Activated CD8-positive, alpha-beta memory T cell treated with anti-CD3 and anti-CD28 coated beads for 36 hours (primary cell): ENCODE data around the gene ELP5. TPM values are rescaled to one million over a fixed set of nuclear protein-coding genes. Genes with fewer than 3 reads are reported as not detected.

ENCODE experiments used
- CTCF ChIA-PET: fragments of 350-600 bp; sonication (Branson Sonifier 250); formaldehyde crosslinking; loops from one replicate; lab custom pipeline; 2021; ENCODE audit warnings: antibody characterized with exemption; lab: Charles Lee
- POLR2A ChIA-PET: fragments of 350-600 bp; sonication (Branson Sonifier 250); formaldehyde crosslinking; loops from one replicate; lab custom pipeline; 2021; ENCODE audit warnings: antibody characterized with exemption; lab: Charles Lee
- total RNA-seq, 2 experiments: library from RNA; stranded (reverse); gene quantifications; one replicate each; pipeline ENCODE4 v1.2.3, GENCODE V29; 2021

ELP5 gene
- total RNA-seq, 2 experiments from 2014 or later: 107 to 110 TPM

DNA sequence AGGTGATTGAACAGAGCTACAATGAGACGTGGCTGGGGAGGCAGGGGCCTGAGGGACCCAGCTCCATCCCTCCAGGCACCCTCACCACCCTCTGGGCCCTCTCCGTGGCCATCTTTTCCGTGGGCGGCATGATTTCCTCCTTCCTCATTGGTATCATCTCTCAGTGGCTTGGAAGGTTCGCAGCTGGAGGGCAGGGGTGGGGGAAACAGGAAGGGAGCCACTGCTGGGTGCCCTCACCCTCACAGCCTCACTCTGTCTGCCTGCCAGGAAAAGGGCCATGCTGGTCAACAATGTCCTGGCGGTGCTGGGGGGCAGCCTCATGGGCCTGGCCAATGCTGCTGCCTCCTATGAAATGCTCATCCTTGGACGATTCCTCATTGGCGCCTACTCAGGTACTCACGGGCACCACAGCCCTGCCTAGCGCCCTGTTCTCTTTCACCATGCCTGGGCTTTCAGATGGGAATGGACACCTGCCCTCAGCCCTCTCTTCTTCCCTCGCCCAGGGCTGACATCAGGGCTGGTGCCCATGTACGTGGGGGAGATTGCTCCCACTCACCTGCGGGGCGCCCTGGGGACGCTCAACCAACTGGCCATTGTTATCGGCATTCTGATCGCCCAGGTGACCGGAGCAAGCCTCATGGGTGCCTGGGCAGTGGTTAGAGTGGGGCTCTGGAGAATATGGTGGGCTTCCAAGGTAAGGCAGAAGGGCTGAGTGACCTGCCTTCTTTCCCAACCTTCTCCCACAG is 31.6 kb downstream of the ELP5 start:
- POLR2A ChIA-PET: no interaction called here
- CTCF ChIA-PET: interaction anchor here (2.7 to 4.7 kb wide), 2 partner anchors 13 kb away, joined by 20 to 50 read pairs; no protein-coding TSS in a partner anchor

DNA sequence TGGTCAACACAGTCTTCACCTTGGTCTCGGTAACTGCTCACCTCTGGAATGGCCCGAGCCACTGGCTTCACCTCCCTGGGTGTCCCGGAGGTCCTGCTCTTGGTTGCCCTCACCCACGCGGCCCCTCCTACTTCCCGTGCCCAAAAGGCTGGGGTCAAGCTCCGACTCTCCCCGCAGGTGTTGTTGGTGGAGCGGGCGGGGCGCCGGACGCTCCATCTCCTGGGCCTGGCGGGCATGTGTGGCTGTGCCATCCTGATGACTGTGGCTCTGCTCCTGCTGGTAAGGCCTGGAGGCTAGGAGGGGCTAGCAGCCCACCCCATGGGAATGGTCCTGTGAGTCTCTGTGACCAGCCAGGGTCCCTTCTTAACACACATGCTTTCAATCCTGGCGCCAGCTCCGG is 32.9 kb downstream of the ELP5 start:
- CTCF ChIA-PET: interaction anchor here (2.7 kb wide), 1 partner anchor 12 kb away, joined by 20 read pairs; no protein-coding TSS in a partner anchor
- POLR2A ChIA-PET: no interaction called here

DNA sequence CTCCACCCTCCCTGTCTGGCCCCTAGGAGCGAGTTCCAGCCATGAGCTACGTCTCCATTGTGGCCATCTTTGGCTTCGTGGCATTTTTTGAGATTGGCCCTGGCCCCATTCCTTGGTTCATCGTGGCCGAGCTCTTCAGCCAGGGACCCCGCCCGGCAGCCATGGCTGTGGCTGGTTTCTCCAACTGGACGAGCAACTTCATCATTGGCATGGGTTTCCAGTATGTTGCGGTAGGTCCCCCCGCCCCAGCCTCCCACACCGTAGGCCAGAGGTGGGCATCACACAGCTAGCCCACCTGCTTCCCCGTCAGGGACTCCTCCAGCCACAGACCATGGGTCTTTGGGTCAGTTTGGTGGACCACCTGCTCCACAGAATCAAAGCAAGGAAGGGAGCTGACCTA is 33.7 kb downstream of the ELP5 start:
- POLR2A ChIA-PET: interaction anchor here (1.0 kb wide), 1 partner anchor 11 kb away, joined by 3 read pairs; no protein-coding TSS in a partner anchor

DNA sequence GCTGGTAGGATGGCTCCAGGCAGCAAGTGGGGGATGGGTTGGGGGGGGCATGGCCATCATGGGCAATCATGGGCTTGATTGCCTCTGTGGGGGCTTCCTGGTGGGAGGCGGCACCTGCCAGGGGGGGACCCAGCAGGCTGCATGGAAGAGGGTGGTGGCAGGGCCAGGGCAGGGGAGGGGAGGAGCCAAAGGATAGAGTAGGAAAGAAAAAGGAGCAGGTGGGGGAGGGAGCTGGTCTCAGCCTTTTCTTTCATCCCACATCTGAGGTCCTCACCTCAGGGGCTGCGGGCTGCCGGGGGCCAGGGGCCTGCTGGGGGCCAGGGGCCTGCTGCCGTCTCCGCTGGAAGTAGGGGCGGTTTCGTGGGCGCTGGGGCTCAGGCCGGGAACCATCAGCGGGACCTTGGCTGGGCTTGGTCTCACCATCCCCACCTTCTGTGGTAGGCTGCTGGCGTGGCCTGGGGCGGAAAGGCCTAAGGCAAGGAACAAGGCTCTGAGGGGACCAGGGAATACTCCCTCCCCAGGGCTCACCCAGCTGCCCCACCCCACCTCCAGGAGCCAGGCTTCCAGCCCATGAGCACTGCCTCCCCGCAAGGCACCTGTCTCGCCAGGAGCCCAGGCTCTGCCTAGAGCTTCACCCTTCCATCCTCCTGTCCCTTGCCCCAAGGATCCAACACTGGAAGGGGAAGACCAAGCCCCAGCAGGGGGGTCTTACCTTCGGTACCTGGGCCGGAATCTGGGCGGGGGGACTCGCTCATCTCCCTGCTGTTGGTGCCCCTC is 37.4 kb downstream of the ELP5 start:
- POLR2A ChIA-PET: no interaction called here
- CTCF ChIA-PET: interaction anchor here (0.6 to 1.2 kb wide), 2 partner anchors 7 to 8 kb away, joined by 3 read pairs; partner anchors contain the start of gene SLC2A4

More for the DNA sequence above, 33.7 kb downstream of the ELP5 start:
- CTCF ChIA-PET: interaction anchor here (2.7 kb wide), 1 partner anchor 11 kb away, joined by 20 read pairs; no protein-coding TSS in a partner anchor

GRCh38 chr17:7290166-7290565 is 38.2 kb downstream of the ELP5 start:
- ChIA-PET POLR2A (no interaction called here), CTCF (no interaction called here)

DNA sequence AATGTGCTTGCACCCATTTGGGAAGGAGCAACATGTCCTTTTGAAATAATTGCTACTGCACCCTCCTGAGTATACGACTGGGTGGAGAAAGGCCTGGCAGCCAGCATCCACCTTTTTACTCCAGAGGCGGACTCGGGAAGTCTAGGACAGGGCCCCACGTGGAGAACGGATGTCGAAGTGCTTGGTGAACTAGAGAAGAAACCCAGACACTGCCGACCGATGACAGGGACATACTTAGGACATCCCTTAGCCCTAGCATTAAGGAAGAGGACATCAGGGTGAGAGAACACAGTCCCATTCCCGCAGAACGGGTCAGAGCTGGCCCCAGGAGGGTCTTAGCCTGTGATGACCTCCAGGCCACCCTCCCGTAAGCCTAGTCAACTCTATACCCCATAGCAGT is 38.7 kb downstream of the ELP5 start:
- ChIA-PET CTCF (interaction anchor here (0.5 kb wide), 1 partner anchor 25 kb away, joined by 4 read pairs; no protein-coding TSS in a partner anchor), POLR2A (no interaction called here)

DNA sequence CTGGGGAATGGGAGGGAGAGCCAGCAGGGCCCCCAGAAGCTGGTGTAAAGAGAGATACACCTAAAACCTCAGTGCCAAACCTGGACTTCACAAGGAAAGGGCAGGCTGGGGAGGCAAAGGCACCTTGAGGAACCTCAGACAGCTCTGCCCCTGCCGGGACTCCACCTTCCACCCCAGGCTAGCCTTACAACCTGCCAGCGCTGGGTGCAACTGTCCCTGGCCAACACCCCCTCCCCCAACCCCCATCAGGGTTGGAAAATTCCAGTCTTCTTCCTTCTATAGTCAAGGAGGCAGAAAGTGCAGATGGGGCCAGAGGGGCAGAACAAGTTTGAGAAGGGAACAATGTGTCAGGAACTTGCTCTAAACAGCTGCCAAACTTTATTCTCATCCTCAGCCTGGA is 40.2 kb downstream of the ELP5 start:
- CTCF ChIA-PET: interaction anchor here (1.0 to 1.2 kb wide), 2 partner anchors 11 to 76 kb away, joined by 3 read pairs; partner anchors contain the start of gene SLC2A4
- POLR2A ChIA-PET: no interaction called here

DNA sequence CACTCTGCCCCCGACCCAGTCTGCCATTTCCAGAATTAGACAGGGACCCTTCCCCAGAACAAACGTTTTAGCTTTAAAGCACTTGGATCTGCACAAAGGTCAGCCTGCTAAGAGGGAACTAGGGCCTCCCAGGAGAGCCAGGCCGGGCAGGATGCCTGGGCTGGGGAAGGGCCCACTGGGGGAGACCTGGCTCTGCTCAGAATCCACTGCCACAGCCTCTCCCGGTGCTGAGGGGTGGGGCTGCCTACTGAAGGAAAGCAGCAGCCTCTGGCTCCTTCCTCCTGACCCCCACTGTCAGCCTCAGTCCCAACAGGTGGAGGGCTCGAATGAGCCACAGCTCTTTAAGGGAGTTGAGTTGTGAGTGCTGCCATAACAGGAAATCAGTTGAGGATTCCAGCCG is 40.7 kb downstream of the ELP5 start:
- ChIA-PET CTCF (interaction anchor here (1.0 to 1.2 kb wide), 2 partner anchors 12 to 77 kb away, joined by 3 read pairs; partner anchors contain the start of gene SLC2A4), POLR2A (no interaction called here)

- ChIA-PET CTCF (interaction anchor here (0.7 to 1.2 kb wide), 5 partner anchors 12 to 144 kb away, joined by 3 read pairs; partner anchors contain the start of gene SLC2A4), POLR2A (no interaction called here)
Observed at GRCh38 chr17:7293159-7293558, 41.1 kb downstream of the ELP5 start.

- CTCF ChIA-PET: interaction anchor here (0.7 to 1.0 kb wide), 3 partner anchors 11 to 143 kb away, joined by 3 read pairs; no protein-coding TSS in a partner anchor
- POLR2A ChIA-PET: interaction anchor here (0.6 kb wide), 1 partner anchor 12 kb away, joined by 4 read pairs; no protein-coding TSS in a partner anchor
Observed at GRCh38 chr17:7293816-7294613, 42.0 kb downstream of the ELP5 start.

GRCh38 chr17:7294614-7295153 is 42.7 kb downstream of the ELP5 start, which contains the start of gene YBX2:
TSS of gene YBX2 (minus strand) at chr17:7294639. CDS start at chr17:7294500, 139 bp downstream.
- POLR2A ChIA-PET: no interaction called here
- CTCF ChIA-PET: no interaction called here

DNA sequence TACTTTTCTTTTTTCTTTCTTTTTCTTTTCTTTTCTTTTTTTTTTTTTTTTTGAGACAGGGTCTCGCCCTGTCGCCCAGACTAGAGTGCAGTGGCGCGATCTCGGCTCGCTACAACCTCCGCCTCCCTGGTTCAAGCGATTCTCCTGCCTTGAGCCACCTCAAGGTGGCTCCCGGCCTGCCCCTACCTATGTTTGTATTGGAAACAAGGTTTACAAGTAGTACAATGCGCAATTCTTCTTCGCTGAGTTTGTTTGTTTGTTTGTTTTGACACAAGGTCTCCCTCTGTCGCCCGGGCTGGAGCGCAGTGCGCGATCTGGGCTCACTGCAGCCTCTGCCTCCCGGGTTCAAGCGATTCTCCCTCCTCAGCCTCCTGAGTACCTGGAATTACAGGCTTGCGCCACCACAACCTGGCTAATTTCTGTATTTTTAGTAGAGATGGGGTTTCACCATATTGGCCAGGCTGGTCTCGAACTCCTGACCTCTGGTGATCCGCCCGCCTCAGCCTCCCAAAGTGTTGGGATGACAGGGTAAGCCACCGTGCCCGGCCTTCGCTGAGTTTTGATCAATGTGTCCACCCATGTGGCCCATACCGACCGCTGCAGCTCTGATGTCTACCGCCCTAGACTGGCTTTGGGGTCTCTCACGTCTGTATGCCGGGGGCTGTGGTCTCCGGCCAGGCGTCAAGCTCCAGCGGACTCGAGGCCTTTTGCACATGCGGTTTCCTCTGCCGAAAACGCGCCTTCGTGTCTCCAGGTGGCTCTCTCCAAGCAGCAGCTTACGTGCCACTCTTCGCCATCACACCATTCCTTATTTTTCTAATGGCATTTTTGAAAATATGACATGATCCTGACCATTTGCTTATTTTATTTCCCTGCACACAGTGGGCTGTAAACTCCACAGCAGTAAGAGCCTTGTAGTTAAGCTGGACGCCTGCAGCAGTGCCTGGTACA is 43.5 kb downstream of the ELP5 start:
- CTCF ChIA-PET: interaction anchor here (0.8 to 2.5 kb wide), 23 partner anchors 10 to 262 kb away, joined by 3 to 50 read pairs (median 5); partner anchors contain the start of genes ACADVL, DLG4, DVL2 and SLC2A4

GRCh38 chr17:7296189-7296861 is 44.3 kb downstream of the ELP5 start:
- POLR2A ChIA-PET: interaction anchor here (0.9 to 1.0 kb wide), 3 partner anchors 10 to 17 kb away, joined by 3 read pairs; no protein-coding TSS in a partner anchor
- CTCF ChIA-PET: interaction anchor here (0.6 to 2.5 kb wide), 27 partner anchors 8 to 280 kb away, joined by 3 to 50 read pairs (median 4); partner anchors contain the start of genes ACADVL, DLG4, DVL2 and SLC2A4

More for the DNA sequence above, 43.5 kb downstream of the ELP5 start:
- POLR2A ChIA-PET: interaction anchor here (0.9 to 1.0 kb wide), 2 partner anchors 10 to 18 kb away, joined by 3 read pairs; no protein-coding TSS in a partner anchor

DNA sequence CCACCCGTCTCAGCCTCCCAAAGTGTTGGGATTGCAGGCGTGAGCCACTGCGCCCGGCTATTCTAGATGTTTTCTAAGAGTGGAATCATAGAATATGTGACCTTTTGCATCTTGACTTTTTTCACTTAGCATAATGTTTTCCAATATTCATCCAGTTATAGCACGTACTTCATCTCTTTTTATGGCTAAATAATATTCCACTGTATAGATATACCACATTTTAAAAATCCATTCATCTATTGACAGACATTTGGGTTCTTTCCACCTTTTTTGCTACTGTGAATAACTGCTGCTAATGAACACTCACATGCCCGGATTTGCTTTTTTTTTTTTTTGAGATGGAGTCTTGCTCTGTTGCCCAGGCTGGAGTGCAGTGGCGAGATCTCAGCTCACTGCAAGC is 52.2 kb downstream of the ELP5 start:
- ChIA-PET CTCF (interaction anchor here (1.0 to 1.2 kb wide), 2 partner anchors 24 to 37 kb away, joined by 3 read pairs; no protein-coding TSS in a partner anchor), POLR2A (no interaction called here)

GRCh38 chr17:7306911-7307685 is 55.1 kb downstream of the ELP5 start, which contains the start of gene EIF5A:
TSS of gene EIF5A (plus strand) at chr17:7307628. CDS start at chr17:7309636, 2,008 bp downstream.
- CTCF ChIA-PET: interaction anchor here (2.3 kb wide), 1 partner anchor 11 kb away, joined by 8 read pairs; no protein-coding TSS in a partner anchor

More at GRCh38 chr17:7306911-7307685, 55.1 kb downstream of the ELP5 start, which contains the start of gene EIF5A:
- POLR2A ChIA-PET: interaction anchor here (1.0 kb wide), 1 partner anchor 380 kb away, joined by 8 read pairs; the partner anchor contains the start of gene TP53
